Glutamatergic neuron (in vitro differentiated cells): ENCODE measurements around the gene TNS3. TPM values are rescaled to one million over a fixed set of nuclear protein-coding genes. Genes with fewer than 3 reads are reported as not detected.

Experiments
- DNase-seq: peaks from one replicate; pipeline ENCODE4 v3.0.0; 2022
- H3K27ac Mint-ChIP-seq: one replicate; pipeline ENCODE4 v1.8.0; 2020; ENCODE audit warnings: mild to moderate bottlenecking, mixed read lengths, inconsistent platforms; ENCODE audit not compliant: unreplicated experiment
- H3K27me3 Mint-ChIP-seq: one replicate; pipeline ENCODE4 v1.8.0; 2020; ENCODE audit warnings: mild to moderate bottlenecking, moderate library complexity, mixed read lengths, inconsistent platforms; ENCODE audit not compliant: unreplicated experiment
- H3K36me3 Mint-ChIP-seq: one replicate; pipeline ENCODE4 v1.8.0; 2020; ENCODE audit warnings: mild to moderate bottlenecking, mixed read lengths, inconsistent platforms; ENCODE audit not compliant: unreplicated experiment
- H3K4me1 Mint-ChIP-seq: one replicate; pipeline ENCODE4 v1.8.0; 2020; ENCODE audit warnings: mild to moderate bottlenecking, low read depth, mixed read lengths, inconsistent platforms; ENCODE audit not compliant: unreplicated experiment
- H3K4me3 Mint-ChIP-seq: one replicate; pipeline ENCODE4 v1.8.0; 2020; ENCODE audit warnings: mild to moderate bottlenecking, mixed read lengths, inconsistent platforms; ENCODE audit not compliant: unreplicated experiment
- H3K9me3 Mint-ChIP-seq: one replicate; pipeline ENCODE4 v1.8.0; 2020; ENCODE audit warnings: mild to moderate bottlenecking, moderate library complexity, mixed read lengths, inconsistent platforms; ENCODE audit not compliant: unreplicated experiment
- CTCF ChIP-seq: fragments of 200-600 bp; sonication (generic); IDR thresholded peaks from one replicate; pipeline ENCODE4 v1.5.0; 2021; ENCODE audit not compliant: partially characterized antibody, unreplicated experiment
- total RNA-seq: library from RNA; stranded (reverse); fragmentation: NEBNext Ultra II Directional; extraction: Animal tissue kit (Norgen Biotek cat#: 25700); gene quantifications from one replicate; pipeline ENCODE4 v1.2.1, GENCODE V29; 2021; ENCODE audit not compliant: unreplicated experiment

TNS3 gene
- total RNA-seq, 1 donor from 2014 or later: 3.8 TPM

GRCh38 chr7:47228386-47229014, 353.4 kb downstream of the TNS3 start:
- peaks cover 2% of the 10 kb centered on the region for H3K27me3 Mint-ChIP-seq
- H3K9me3 Mint-ChIP-seq: peaks cover 1% of the 10 kb centered on the region
- H3K4me1 Mint-ChIP-seq: peaks cover 7% of the 10 kb centered on the region
- no peak overlapping the region for H3K27ac Mint-ChIP-seq
- no peak for TF ChIP-seq CTCF
- DNase-seq: no peak
- no peaks in the 10 kb centered on the region for H3K36me3 Mint-ChIP-seq
- H3K4me3 Mint-ChIP-seq: no peak overlapping the region

- DNase-seq: no peak
- no peak overlapping the region for H3K4me3 Mint-ChIP-seq
- peaks cover 7% of the 10 kb centered on the region for H3K4me1 Mint-ChIP-seq
- no peak for TF ChIP-seq CTCF
- peaks cover 1% of the 10 kb centered on the region for H3K9me3 Mint-ChIP-seq
- H3K36me3 Mint-ChIP-seq: no peaks in the 10 kb centered on the region
- peaks cover 2% of the 10 kb centered on the region for H3K27me3 Mint-ChIP-seq
- H3K27ac Mint-ChIP-seq: no peak overlapping the region
Observed at GRCh38 chr7:47227762-47228177, 354.1 kb downstream of the TNS3 start.

- DNase-seq: no peak
- Mint-ChIP-seq H3K27me3 (peaks cover 2% of the 10 kb centered on the region), H3K9me3 (peaks cover 1% of the 10 kb centered on the region), H3K4me1 (peaks cover 7% of the 10 kb centered on the region), H3K36me3 (no peaks in the 10 kb centered on the region), H3K4me3 (no peak overlapping the region), H3K27ac (no peak overlapping the region)
- no peak for TF ChIP-seq CTCF
Observed at GRCh38 chr7:47226696-47227095, 355.2 kb downstream of the TNS3 start.

GRCh38 chr7:47225387-47226131, 356.4 kb downstream of the TNS3 start:
- H3K4me3 Mint-ChIP-seq: no peak overlapping the region

More at GRCh38 chr7:47225387-47226131, 356.4 kb downstream of the TNS3 start:
- Mint-ChIP-seq H3K4me1 (peaks cover 4% of the 10 kb centered on the region), H3K9me3 (peaks cover 1% of the 10 kb centered on the region), H3K27me3 (peaks cover 2% of the 10 kb centered on the region), H3K36me3 (no peaks in the 10 kb centered on the region), H3K27ac (no peak overlapping the region)
- no peak for TF ChIP-seq CTCF
- no peak for DNase-seq
